ENCODE data around the gene C10orf143.

- TF ChIP-seq EP300 (IDR thresholded peaks at IDR 0.05; ENCODE audit: borderline replicate concordance in 1 of 2, low read depth in 2 of 2, low read length in 2 of 2) = no peak
- no peak for TF ChIP-seq EZH2 (IDR thresholded peaks at IDR 0.05; ENCODE audit: low read depth, low read length, severe bottlenecking)
These were observed 94.5 kb downstream of the C10orf143 start for GRCh38 chr10:130016095-130016494.

Data from H1 (cell line).